Measurements from ENCODE around the gene OR52A1.
"Not testable (repeated sequence)": the region's sequence is repeated elsewhere in the genome, so short reads cannot be mapped to it uniquely, and the experiment has no call there.

OR52A1 gene

DNA sequence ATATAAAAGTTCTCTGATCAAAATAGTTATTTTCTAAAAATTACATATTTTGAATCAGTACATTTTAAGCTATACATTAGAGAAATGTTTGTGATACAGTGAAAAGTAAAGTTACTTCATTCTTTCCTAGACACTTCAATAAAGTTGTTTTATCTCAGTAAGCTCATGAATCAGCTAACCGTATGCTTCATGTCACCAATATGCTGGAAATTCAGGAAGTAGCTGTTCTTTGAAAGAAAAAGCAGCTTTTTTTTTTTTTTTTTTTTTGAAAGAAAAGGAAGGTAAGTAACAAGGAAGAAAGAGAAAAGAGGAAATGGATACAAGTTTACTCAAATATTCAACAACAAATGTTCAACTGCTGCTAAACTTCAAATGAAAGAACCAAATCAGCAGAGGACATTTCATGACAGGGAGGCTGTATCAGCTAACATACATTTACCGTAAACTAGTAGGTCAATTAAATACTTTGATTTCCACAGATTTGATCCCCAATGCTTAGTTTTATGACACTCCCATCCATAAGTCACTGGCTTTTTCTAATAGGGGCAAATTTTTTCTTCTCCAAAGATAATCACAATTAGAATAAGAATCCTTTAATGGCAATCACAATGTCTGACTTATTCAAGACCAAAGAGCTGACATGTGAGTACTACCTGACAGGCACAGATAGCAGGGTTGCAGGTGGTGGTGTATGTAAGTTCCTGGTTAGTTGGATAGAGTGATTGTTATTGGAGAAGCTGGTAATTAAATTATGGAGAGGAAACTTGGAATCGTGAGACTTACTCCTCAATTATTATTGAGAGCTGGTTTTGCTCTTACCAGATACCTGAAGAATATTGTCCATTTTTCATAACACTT, 754 bp downstream of the OR52A1 start:
- H3K27ac ChIP-seq = no peak overlapping the region
- TF ChIP-seq, protein P1, sequence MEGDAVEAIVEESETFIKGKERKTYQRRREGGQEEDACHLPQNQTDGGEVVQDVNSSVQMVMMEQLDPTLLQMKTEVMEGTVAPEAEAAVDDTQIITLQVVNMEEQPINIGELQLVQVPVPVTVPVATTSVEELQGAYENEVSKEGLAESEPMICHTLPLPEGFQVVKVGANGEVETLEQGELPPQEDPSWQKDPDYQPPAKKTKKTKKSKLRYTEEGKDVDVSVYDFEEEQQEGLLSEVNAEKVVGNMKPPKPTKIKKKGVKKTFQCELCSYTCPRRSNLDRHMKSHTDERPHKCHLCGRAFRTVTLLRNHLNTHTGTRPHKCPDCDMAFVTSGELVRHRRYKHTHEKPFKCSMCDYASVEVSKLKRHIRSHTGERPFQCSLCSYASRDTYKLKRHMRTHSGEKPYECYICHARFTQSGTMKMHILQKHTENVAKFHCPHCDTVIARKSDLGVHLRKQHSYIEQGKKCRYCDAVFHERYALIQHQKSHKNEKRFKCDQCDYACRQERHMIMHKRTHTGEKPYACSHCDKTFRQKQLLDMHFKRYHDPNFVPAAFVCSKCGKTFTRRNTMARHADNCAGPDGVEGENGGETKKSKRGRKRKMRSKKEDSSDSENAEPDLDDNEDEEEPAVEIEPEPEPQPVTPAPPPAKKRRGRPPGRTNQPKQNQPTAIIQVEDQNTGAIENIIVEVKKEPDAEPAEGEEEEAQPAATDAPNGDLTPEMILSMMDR (conservative IDR thresholded peaks at IDR 0.05) = no peak

- no peak overlapping the region for H3K27ac ChIP-seq
- TF ChIP-seq, protein P1 (conservative IDR thresholded peaks at IDR 0.05) = no peak
Observed at GRCh38 chr11:5151713-5152153, 2.8 kb downstream of the OR52A1 start.

DNA sequence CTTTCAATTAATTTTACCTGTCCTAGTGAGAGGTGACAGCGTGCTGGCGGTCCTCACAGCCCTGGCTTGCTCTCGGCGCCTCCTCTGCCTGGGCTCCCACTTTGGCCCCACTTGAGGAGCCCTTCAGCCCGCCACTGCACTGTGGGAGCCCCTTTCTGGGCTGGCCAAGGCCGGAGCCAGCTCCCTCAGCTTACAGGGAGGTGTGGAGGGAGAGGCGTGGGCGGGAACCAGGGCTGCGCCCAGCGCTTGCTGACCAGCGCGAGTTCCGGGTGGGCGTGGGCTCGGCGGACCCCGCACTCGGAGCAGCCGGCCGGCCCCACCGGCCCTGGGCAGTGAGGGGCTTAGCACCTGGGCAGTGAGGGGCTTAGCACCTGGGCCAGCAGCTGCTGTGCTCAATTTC, 10.4 kb downstream of the OR52A1 start:
- not testable (repeated sequence) for H3K27ac ChIP-seq

DNA sequence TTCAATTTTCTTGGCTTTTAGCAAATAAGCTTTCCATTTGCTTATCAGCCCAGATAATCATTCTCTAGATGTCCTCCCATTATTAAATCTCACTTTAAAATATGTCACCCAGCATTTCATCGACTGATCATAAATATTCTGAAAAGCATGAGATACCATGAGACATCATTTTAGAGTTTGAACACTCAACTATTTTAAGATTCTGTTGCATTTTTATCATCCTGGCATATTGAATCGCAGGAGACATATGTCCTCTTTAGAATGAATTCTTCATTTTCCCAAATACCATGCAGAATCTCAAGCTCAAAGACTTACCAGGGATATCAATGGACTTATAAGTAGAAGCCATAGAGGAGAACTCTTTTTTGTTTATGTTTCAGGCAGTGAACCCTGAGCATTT, 16.6 kb downstream of the OR52A1 start, which contains the start of gene OR52A5:
Gene OR52A5 (minus strand): TSS at position 361 of the 400 bp plus-strand sequence. CDS start 5,714 bp downstream, outside the sequence.
- no peak within 1 kb of the TSS for H3K27ac ChIP-seq
- TF ChIP-seq, protein P1 (conservative IDR thresholded peaks at IDR 0.05) = no peak

- H3K27ac ChIP-seq = no peak overlapping the region
- TF ChIP-seq, protein P1 (conservative IDR thresholded peaks at IDR 0.05) = no peak
Observed at GRCh38 chr11:5137014-5137413, 17.5 kb downstream of the OR52A1 start.

DNA sequence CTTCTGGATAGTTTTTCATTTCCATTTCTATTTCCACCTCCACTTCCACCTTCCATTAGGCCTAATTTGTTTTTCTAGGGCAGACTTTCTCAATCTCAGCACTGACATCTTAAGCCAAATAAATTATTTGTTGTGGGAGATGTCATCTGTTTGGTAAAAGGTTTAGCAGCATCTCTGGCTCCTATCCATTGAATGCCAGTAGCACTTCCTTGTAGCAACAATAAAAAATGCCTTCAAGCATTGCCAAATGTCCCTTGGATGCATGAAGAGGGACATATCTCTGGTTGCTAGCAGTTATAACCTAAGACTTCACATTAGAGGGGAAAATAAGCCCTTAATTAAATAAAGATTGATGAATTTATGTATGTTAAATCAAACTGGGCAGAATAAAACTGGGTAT, 18.3 kb downstream of the OR52A1 start:
- H3K27ac ChIP-seq = no peak overlapping the region
- TF ChIP-seq, protein P1 (conservative IDR thresholded peaks at IDR 0.05) = no peak

- no peak overlapping the region for H3K27ac ChIP-seq
- TF ChIP-seq, protein P1 (conservative IDR thresholded peaks at IDR 0.05) = no peak
Observed at GRCh38 chr11:5131584-5132335, 22.8 kb downstream of the OR52A1 start.
